ENCODE measurements around the gene HHLA2.

HHLA2 gene

DNA sequence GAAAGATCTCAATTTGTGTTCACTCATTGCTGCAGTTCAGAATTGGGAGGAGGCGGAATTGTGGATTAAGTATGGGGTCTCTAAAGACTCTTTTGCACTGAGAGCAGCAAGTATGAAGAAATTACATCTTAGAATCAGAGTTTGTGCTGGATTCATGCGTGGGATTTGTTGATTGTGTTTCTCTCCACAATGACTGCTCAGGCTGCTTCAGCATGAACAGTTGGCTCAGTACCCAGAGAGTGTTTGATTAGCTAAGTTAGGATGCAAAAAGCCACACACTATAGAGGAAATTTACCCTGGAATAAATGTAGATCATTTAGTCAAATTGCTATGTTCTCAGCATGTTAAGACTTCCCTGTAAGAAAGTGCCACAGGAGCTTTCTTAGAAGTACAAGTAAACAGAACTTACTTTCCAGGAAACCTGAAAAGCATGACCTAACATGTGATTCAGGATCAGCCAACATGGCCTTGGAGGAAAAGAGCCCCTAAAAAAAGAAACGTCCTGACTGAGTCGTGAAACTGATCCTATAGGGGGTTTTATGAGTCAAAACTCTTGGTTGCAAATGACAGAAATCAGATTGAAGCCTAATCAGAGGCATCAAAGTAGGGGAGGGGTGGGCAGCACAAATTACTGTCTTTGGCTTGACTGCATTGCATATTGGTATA is 32.6 kb downstream of the HHLA2 start:
- Histone ChIP-seq H3K27ac (no peak overlapping the region), H3K4me3 (no peak overlapping the region)
- no peak for DNase-seq (ENCODE audit: low spot score)
- TF ChIP-seq, protein P1, sequence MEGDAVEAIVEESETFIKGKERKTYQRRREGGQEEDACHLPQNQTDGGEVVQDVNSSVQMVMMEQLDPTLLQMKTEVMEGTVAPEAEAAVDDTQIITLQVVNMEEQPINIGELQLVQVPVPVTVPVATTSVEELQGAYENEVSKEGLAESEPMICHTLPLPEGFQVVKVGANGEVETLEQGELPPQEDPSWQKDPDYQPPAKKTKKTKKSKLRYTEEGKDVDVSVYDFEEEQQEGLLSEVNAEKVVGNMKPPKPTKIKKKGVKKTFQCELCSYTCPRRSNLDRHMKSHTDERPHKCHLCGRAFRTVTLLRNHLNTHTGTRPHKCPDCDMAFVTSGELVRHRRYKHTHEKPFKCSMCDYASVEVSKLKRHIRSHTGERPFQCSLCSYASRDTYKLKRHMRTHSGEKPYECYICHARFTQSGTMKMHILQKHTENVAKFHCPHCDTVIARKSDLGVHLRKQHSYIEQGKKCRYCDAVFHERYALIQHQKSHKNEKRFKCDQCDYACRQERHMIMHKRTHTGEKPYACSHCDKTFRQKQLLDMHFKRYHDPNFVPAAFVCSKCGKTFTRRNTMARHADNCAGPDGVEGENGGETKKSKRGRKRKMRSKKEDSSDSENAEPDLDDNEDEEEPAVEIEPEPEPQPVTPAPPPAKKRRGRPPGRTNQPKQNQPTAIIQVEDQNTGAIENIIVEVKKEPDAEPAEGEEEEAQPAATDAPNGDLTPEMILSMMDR (IDR thresholded peaks at IDR 0.05) = no peak

DNA sequence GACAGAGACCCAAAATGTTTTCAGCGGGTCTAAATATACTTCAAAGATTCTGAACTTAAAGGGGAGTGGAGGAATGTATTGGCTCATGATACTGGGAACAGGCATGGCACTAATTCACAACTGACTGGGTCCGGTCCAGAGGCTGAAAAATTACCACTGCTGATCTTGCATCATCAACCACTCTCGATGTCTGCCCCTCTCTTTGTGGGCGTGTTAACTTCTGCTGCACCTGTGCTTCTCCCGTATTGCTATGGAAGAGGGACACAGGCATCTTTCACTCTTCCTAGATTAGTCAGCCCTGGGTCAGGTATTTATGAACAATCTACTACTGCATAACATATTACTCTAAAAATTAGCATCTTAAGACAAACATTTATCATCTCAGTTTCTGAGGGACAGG is 33.2 kb downstream of the HHLA2 start:
- DNase-seq (ENCODE audit: low spot score) = no peak
- no peak overlapping the region for H3K27ac ChIP-seq
- TF ChIP-seq, protein P1 (IDR thresholded peaks at IDR 0.05) = no peak

DNA sequence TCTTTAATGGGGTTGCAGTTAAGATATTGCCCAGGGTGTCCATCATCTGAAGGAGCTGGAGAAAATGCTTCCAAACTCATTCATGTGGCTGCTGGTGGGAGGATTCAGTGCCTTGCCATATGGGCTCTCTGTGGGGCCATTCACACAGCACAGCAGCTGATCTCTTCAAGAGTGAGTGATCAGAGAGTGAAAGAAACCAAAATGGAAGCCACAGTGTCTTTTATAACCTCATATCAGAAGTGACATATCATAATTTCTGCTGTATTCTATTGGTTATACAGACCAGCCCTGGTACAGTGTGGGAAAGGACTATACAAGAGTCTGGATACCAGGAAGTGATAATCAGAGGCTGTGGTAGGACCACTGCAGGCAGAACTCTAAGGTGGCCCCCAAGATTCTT is 33.6 kb downstream of the HHLA2 start:
- H3K27ac ChIP-seq = no peak overlapping the region
- H3K4me3 ChIP-seq = no peak overlapping the region
- TF ChIP-seq, protein P1 (IDR thresholded peaks at IDR 0.05) = no peak
- DNase-seq (ENCODE audit: low spot score) = no peak

More for the DNA sequence above, 33.2 kb downstream of the HHLA2 start:
- no peak overlapping the region for H3K4me3 ChIP-seq

DNA sequence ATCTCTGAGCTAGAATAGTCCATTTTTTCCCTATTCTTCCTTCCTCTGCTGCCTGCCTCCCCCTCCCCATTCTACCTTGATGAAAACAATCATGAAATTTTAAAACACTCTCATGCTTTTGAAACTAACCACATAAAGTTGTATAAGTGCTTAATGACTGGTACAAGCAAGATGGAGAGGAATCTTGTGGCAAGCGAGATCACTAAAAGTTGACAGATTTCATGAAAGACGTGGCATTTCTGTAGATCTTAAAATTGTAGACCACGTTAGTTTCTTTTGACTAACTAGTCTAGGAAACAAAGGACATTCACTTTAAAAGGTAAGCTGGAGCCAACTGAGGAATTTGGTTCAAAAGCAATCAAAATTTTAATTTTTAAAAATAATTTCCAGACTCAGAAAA is 35.4 kb downstream of the HHLA2 start:
- no peak overlapping the region for H3K4me3 ChIP-seq
- H3K27ac ChIP-seq = no peak overlapping the region
- TF ChIP-seq, protein P1 (IDR thresholded peaks at IDR 0.05) = no peak
- DNase-seq (ENCODE audit: low spot score) = no peak

GRCh38 chr3:108333961-108334360 is 37.6 kb downstream of the HHLA2 start:
- DNase-seq (ENCODE audit: low spot score) = no peak
- Histone ChIP-seq H3K27ac (no peak overlapping the region), H3K4me3 (no peak overlapping the region)
- TF ChIP-seq, protein P1 (IDR thresholded peaks at IDR 0.05) = no peak

DNA sequence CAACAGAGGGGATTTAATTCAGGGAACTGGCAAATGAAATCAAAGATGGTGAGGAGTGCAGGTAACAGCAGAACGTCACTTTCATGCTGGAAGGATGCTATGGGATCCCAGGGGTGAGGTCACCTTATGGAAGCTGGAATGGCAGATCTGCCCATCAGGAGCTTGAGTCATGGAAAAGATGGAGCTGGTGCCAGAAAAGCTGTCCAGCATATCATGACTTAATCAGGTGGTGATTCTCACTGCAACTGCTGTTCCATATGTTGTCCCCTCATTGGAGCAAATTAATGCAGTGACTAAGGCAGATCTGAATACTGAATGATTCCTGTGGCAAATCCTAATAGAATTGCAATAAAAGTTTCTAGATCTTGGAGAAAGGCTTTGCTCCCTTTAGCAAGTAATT is 38.4 kb downstream of the HHLA2 start:
- no peak for DNase-seq (ENCODE audit: low spot score)
- TF ChIP-seq, protein P1 (IDR thresholded peaks at IDR 0.05) = no peak
- H3K27ac ChIP-seq = no peak overlapping the region
- no peak overlapping the region for H3K4me3 ChIP-seq

DNA sequence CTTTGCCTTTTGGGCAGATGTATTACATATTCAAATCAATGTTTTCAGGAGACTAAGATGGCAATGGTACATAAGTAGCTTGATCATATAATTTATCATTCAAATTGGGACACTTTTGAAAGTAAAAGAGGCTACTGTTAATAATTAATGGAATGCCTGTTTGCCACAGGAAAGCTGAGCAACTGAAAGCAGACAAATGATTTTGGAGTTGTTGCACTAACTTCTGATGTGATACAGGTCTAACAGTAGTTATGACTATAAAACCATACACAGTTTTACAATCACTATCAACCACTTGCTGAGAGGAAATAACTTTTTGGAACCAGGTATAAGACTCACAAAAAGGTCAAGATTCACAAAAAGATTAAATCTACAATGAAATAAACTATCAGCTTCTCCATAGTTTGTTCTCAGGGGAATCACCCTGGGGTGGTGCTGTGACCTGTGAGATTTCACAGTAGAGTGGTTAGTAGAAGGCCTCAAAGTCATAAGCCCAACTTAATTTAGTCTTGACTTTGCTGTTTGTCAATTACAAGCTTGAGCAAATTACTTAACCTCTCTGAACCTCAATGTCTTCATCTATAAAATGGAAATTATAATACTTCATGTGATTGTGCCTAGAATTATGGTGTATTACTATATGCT is 42.7 kb downstream of the HHLA2 start:
- TF ChIP-seq, protein P1 (IDR thresholded peaks at IDR 0.05) = no peak
- Histone ChIP-seq H3K27ac (no peak overlapping the region), H3K4me3 (no peak overlapping the region)
- no peak for DNase-seq (ENCODE audit: low spot score)

Data from coronary artery (tissue), 2 donors.